Ramos (cell line): ENCODE results near the gene RASGRP1.

Experiments
- in situ Hi-C: fragments of 300-500 bp; cut with MboI; formaldehyde crosslinking; loops from one replicate; pipeline ENCODE4 v1.14.3; 2022; ENCODE audit warnings: low sequenced_read_pairs; ENCODE audit not compliant: unreplicated experiment

Gene RASGRP1

DNA sequence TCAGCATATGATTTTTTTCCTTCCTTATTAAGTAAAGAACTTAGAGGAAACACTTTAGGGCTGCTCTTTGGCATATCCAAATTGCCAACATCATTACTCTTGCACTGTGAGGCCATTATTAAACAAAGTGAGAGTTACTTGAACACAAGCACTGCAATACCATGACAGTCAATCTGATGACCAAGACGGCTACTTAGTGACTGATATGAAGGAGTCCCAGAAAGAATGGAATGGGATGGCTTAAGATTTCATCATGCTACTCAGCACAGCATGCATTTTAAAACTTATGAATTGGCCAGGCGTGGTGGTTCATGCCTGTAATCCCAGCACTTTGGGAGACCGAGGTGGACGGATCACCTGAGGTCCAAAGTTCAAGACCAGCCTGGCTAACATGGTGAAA, 55.5 kb downstream of the RASGRP1 start:
- in situ Hi-C loops, result no loop called here

DNA sequence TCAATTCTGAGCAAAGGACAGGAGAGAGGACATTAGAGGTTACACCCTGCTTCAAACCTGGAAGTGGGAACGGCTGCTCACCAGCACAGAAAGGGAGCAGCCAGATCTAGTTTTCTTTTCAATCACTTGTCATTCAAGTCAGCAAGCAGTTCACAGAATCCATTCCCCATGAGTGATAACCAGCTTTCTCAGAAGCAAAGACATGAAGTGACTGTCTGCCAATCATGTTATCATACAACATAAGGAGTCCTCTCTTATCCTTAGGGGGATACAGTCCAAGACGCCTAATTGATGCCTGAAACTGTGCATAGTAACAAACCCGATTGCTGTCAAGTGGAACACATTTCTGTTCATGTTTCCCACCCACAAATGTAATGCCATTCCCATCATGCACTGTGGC, 56.0 kb downstream of the RASGRP1 start:
- in situ Hi-C loops, result no loop called here

DNA sequence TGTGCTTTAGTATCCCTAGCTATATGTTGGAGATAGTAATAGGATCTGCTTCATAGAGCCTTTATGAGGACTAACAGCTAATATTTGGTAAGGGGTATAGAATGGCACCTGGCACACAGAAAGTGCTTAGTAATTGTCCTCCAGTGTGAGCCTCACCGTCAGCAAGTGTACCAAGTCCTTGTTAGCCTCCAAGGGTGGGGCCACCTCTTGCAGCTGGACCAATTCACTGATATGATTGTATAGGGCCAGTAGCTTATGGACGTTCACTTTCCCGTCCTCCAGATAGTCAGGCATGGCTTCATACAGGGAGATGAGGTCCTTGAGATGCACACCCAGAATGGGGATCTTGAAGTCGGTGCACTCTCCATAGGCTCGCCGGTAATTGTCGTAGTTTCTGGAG, 57.0 kb downstream of the RASGRP1 start:
- in situ Hi-C loops, result no loop called here

DNA sequence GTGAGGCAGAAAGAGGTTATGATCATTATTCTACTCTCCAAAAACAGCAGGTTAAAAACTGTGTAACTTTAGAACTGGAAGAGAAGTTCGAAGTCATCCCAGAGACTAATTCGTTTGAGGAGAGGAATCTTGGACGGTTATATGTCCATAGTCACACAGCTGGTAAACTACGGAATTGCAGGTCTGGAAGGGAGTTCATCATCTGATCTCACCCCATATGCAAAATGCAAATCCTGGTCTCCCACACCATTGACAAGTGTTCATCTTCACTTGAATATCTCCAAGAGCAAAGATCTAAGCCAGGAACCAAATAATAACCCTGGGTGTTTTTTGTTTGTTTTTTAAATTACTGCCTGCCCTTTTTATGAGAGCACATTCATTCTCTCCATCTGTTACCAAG, 57.6 kb downstream of the RASGRP1 start:
- in situ Hi-C loops, result no loop called here

DNA sequence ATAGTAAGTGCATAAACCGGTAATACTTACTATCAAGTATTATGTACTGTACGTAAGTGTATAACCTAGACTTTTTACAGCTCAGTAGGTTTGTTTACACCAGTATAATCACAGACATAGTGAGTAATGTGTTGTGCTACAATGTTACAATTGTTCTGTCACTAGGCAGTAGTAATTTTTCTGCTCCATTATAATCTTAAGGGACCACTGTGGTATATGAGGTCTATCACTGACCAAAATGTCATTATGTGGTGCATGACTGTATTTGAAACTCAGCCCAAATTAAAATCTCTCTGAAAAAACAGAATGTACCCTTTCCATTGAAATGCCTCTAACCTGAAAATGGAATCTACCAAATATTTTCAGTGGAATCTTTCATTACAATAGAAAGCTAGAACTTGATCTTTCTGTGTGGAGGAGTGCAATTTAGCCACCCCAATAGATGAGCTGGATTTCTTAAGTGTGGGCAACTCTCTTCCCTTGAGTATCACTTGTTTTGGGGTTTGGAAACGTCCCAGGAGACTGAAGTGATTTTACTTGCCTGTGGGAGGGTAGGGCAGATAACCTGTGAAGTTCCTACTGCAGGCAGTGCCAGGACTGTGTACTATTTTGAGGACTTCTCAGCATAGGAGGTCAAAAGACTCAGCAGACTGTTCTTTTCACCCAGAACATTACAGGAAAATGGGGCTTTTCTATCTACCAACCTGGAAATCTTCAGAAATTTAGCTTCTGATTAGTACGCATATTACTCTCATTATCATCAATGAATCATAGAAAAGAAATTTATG, 59.7 kb downstream of the RASGRP1 start:
- in situ Hi-C loops, result no loop called here

DNA sequence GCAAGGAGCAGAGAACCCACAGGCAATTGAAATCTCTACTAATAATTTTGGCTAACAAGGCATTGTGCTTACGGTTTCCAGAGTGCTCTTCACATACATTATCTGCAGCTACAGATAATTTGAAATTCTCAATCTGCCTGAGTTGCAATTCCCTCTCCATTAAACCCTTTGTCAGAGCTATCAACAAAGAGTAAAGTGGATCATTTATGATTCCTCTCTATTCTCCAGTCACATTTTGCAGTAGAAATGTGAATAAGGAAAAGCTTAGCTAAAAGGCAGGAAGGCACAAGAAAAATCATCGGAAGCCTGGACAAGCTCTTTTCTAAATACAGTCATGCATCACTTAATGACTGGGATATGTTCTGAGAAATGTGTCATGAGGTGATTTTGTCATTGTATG, 61.1 kb downstream of the RASGRP1 start:
- in situ Hi-C loops, result no loop called here

DNA sequence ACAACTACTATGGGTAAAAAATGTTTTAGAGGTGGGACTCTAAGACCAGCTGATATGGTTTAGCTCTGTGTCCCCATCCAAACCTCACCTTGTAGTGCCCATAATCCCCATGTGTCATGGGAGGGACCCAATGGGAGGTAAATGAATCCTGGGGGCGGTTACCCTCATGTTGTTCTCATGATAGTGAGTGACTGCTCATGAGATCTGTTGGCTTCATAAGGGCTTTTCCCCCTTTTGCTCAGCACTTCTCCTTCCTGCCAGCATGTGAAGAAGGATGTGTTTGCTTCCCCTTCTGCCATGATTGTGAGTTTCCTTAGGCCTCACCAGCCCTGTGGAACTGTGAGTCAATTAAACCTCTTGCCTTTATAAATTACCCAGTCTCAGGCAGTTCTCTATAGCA, 65.0 kb downstream of the RASGRP1 start:
- in situ Hi-C loops, result no loop called here

DNA sequence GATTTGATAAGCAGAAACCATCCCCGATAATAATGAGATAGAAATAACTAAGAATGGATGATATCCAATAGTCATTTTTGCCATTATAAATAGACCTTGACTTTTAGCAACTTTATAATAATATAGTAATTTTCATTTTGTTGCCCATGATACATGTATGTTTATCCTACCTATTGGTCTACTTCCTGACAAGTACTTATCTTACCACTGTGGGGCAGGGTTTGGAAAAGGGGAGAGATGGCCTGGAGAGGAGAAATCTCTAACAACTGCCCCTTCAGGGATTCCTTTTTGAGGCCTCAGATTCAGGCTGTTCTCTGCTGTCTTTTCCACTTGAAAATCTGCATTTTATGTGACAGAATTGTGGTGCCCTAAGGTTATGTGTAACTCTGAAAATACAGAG, 68.5 kb downstream of the RASGRP1 start:
- in situ Hi-C loops, result no loop called here

DNA sequence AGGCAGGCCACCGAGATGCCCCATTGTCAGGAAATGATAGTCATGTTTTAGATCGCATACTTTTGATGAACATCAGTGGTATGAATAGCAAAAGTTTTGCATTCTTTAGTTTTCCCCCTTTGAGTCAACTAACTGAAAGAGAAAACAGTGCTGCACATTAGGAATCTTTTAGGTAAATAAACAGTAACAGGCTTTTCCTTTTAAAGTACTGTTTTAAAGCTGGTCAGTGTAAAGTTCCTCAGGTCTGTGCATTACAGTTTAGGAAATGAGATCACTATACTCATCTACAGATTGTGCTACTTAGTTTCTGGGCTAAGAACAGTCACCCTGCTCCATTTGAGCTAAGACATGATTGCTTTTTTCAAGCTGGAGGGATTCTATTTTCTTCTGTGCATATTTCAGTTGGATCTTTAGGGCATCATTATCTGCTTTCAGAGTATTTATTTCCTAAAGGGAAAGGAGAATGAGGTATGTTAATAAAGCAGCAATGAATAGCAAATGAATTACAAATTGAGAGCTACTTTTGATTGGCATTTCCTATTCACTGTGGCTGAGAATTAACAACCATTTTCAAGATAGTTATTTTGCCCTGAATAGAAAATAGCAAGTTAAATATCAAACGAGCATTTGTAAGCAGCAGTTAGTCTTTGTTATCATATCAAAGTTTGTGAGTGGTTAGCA, 74.2 kb downstream of the RASGRP1 start:
- in situ Hi-C loops, result no loop called here

DNA sequence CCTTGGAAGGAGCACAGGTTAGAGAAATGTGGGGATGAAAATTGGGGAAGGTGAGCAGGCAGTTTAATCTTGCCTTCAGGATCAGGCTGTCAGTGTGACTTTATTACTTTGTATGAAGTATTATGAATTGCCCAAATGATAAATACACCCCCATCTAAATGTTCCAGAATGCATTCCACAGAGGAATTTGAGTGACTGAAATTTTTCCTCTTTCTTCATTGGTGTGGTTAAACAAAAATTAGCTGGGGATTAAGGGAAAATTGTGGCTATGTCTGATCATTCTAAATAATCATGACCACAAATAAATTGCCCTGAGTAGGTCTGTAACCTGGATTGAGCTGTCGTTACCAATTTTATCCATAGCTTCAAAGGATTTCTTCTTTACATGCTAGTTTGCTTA, 77.2 kb downstream of the RASGRP1 start:
- in situ Hi-C loops, result no loop called here

DNA sequence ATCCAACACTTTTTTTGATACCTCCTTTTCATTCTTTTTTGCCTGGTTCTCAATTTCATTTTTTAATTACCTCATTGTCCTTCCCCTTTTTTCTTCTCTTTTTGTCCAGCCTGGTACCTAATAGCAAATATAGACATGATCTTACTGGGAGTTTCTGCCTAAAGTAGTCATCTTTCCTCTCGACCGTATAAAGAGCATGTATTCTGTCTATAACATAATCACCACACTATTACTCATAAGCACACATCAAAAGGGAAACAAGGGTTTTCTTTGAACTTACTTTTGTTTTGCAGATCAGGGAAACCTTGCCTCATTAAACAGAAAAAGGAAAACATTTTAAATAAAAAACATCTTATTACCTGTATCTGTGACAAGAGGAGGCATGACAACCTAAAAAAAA, 77.7 kb downstream of the RASGRP1 start:
- in situ Hi-C loops, result no loop called here

DNA sequence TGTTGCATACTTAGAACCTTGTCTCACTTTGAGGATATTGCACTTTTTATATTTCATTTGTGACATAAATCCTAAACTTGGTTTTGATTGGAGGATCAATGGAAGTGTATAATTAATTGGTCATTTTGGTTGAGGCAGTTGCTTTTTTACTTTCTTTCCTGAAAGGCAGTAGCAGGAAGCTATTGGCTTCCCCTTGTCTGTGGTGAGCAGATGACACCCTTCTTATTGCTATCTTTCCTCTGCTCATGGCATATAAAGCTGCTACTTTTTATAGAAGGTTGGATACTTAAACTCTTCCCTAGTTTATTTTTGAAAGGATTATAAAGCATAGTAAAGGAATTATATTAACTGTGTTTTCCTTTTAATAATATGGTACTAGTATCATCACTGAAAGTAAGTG, 82.0 kb downstream of the RASGRP1 start:
- in situ Hi-C loops, result no loop called here

DNA sequence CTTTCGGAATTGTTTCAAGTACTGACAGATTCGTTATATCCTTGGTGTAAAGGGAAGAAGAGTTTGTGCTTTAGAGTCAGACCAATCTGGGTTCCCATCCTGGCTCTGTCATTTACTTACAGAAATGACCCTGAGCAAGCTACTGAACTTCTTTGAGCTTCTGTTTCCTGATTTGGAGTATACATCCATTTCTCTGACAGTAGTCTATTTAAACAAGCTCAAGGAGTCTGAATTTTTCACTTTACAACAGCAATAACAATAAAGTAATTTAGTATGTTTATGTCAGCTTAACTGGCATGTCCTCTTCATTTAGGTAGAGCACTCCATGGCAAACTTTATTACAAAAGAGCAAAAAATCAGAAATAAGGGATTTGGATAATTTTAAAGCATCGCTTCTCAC, 82.9 kb downstream of the RASGRP1 start:
- in situ Hi-C loops, result no loop called here

DNA sequence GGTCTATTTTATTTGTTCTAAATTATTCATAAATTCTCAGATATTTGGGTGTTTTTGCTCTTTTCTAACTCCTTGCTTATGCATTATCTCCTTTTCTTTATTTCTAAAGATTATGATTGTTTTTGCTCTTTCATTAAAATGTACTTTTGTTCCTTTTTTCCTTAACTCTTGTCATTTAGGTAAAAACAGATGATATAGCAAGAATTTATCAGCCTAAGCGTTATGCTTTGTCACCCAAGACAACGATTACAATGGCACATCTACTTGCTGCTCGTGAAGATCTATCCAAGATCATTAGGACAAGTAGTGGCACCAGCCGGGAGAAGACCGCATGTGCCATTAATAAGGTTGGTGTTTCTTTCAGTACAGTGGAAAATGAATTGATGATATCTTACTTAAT, 83.5 kb downstream of the RASGRP1 start:
- in situ Hi-C loops, result no loop called here

DNA sequence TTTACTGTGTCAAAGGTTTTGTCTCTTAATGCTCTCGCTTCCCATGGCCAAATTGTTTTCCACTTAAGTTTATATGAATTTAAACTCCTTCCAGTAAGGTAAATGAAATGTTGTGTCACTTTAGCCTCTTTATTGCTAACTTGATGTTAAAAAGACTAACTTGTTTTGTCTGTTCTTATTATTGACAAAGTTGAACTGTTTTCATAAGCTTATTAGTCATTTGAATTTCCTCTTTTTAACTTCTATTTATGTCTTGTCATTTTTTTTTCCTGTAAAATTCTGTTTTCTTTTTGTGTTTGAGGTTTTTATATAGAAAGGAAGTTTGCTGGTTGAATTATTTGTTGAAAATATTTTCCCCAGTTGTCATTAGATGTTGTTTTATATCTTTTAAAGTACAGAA, 84.9 kb downstream of the RASGRP1 start:
- in situ Hi-C loops, result loop anchor here (10.0 kb wide), 1 partner anchor 215 kb away; no protein-coding TSS in a partner anchor

DNA sequence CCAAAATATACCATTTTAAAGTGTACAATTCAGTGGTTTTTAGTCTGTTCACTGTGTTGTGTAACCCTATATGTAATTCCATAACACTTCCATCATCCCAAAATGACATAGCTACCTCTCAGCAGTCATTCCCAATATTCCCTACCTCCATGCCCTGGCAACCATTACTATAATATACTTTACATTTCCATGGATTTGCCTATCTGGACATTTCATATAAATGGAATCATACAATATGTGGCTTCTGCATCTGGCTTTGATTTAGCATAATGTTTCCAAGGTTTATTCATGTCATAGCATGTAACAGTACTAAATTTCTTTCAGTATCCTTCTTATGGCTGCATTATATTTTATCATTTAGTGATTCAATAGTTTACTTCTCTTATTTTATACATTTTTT, 85.3 kb downstream of the RASGRP1 start:
- in situ Hi-C loops, result loop anchor here (10.0 kb wide), 1 partner anchor 216 kb away; no protein-coding TSS in a partner anchor

DNA sequence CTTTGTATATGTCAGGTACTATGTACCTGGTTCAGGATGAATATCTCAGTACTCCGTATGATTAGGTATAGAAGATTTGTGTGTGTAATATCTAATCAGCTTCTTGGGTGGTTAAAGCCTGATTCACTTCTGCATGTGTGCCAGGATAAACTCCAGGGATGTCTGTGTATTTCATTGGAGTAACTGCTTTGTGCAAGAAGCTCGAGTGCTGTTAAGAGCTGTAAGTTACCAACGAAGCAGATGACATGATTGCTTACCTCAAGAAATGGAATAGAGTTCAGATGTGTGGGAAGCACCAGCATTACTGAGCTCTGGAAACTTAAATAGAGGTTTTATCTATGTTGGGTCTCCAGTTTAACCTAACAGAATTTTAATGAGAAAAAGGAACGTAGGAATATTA, 87.0 kb downstream of the RASGRP1 start:
- in situ Hi-C loops, result loop anchor here (10.0 kb wide), 1 partner anchor 217 kb away; no protein-coding TSS in a partner anchor

DNA sequence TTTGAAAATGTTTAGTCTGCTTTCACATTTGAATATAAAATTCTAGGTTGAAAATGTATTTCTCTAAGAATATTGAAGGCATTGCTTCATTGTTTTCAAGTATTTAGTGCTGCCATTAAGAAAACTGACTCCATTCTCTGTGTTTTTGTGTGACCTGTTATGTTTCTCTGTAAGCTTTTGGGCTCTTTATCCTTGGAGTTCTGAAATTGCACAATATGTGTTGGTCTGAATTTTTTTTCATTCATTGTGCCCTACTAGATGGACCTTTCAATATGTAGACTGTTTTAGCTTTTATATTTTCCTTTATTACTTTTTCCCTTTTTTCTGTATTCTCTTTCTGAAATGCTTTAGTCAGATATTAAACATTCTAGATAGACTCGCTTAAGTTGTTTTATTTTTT, 88.5 kb downstream of the RASGRP1 start:
- in situ Hi-C loops, result loop anchor here (10.0 kb wide), 1 partner anchor 219 kb away; no protein-coding TSS in a partner anchor

DNA sequence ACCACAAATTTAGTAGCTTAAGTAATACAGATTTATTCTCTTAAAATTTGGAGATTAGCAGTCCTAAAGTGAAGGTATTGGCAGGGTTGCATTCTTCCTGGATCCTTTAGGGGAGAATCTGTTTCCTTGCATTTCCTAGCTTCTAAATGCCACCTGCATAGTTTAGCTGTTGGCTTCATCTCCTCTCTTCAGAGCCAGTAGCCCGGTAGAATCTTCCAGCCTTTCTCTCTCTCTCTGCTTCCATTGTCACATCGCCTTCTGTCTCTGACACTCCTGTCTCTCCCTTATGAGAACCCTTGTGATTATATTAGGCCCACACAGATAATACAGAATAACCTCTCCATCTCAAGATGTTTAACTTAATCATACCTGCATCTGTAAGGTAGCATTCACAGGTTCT, 89.3 kb downstream of the RASGRP1 start:
- in situ Hi-C loops, result loop anchor here (10.0 kb wide), 1 partner anchor 219 kb away; no protein-coding TSS in a partner anchor

DNA sequence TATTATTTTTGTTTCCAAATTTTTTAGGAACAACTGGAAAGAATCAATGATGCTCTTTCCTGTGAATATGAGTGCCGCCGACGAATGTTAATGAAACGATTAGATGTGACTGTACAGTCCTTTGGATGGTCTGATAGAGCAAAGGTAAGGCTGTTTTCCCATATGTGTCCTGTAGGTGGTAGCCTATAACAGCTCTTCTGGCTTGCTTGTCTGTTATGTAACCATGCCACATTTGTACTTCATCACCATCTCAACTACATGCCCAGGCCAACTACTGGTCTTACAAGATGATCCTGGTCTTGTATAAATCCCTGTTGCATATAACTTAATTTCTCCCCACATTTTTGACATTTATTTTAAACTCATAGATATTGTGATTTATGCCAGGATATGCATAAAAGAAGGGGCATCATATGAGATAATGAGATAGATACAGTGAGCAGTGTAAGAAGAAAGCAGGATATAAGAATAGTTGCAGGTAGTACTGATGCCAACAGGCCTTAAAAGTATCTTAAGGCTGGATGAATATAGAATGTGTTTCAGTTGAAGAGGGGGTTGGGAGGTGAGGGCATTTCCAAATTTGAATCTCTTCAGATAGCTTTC, 90.4 kb downstream of the RASGRP1 start:
- in situ Hi-C loops, result loop anchor here (10.0 kb wide), 1 partner anchor 221 kb away; no protein-coding TSS in a partner anchor

DNA sequence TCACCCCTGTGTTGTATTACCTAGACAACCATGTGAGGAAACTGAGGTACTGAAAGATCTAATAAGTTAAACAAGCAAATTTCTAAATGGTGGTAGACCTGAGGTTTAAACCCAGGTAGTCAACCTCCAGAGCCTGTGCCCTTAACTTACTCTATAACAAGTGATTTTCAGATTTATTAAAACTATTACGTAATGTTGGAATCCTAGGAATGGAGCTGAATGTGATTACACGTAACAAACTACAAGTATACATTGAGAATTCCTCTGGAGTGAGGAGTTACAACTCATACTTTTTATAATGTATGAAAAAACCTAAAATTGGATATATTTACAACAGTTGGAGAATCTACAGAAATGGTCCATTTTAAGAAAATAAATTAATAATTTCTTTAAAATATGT, 92.6 kb downstream of the RASGRP1 start:
- in situ Hi-C loops, result loop anchor here (10.0 kb wide), 1 partner anchor 223 kb away; no protein-coding TSS in a partner anchor
